ENCODE data around the gene MBOAT1.

DNA sequence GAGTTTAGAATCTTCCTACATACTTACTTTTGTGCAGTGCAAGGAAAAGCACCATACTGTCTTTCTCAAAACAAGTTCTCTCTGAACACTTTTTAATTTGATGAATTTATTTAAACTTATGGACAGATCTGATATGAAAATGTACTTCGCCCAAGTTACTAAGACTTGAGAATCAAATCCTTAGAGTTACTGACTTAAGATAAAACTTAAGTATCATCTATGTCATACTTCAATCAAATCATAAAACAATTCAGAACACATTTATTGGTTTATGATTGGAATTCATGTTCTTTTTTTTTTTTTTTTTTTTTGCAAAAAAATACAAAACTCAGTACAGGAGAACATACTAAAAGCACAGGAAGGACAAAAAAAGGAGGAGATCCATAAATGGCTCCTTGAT, 77.7 kb downstream of the MBOAT1 start:
- no peak for TF ChIP-seq ZNF607 (CRISPR knock-in tag; IDR thresholded peaks at IDR 0.05; ENCODE audit: borderline replicate concordance)
- TF ChIP-seq RXRA (CRISPR knock-in tag; IDR thresholded peaks at IDR 0.05) = no peak
- TF ChIP-seq, protein P1, sequence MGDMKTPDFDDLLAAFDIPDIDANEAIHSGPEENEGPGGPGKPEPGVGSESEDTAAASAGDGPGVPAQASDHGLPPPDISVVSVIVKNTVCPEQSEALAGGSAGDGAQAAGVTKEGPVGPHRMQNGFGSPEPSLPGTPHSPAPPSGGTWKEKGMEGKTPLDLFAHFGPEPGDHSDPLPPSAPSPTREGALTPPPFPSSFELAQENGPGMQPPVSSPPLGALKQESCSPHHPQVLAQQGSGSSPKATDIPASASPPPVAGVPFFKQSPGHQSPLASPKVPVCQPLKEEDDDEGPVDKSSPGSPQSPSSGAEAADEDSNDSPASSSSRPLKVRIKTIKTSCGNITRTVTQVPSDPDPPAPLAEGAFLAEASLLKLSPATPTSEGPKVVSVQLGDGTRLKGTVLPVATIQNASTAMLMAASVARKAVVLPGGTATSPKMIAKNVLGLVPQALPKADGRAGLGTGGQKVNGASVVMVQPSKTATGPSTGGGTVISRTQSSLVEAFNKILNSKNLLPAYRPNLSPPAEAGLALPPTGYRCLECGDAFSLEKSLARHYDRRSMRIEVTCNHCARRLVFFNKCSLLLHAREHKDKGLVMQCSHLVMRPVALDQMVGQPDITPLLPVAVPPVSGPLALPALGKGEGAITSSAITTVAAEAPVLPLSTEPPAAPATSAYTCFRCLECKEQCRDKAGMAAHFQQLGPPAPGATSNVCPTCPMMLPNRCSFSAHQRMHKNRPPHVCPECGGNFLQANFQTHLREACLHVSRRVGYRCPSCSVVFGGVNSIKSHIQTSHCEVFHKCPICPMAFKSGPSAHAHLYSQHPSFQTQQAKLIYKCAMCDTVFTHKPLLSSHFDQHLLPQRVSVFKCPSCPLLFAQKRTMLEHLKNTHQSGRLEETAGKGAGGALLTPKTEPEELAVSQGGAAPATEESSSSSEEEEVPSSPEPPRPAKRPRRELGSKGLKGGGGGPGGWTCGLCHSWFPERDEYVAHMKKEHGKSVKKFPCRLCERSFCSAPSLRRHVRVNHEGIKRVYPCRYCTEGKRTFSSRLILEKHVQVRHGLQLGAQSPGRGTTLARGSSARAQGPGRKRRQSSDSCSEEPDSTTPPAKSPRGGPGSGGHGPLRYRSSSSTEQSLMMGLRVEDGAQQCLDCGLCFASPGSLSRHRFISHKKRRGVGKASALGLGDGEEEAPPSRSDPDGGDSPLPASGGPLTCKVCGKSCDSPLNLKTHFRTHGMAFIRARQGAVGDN (CRISPR knock-in tag; IDR thresholded peaks at IDR 0.05) = no peak
- TF ChIP-seq EP300 (IDR thresholded peaks at IDR 0.05; ENCODE audit: low read depth in 2 of 2, low read length in 2 of 2) = no peak
- TF ChIP-seq EP300 (CRISPR knock-in tag; IDR thresholded peaks at IDR 0.05; ENCODE audit: borderline replicate concordance) = no peak
- no peak for TF ChIP-seq ZNF549 (CRISPR knock-in tag; IDR thresholded peaks at IDR 0.05)
- no peak for TF ChIP-seq RAD21 (CRISPR knock-in tag; IDR thresholded peaks at IDR 0.05)
- no peak for TF ChIP-seq HIVEP1 (CRISPR knock-in tag; IDR thresholded peaks at IDR 0.05)
- TF ChIP-seq, protein P2, sequence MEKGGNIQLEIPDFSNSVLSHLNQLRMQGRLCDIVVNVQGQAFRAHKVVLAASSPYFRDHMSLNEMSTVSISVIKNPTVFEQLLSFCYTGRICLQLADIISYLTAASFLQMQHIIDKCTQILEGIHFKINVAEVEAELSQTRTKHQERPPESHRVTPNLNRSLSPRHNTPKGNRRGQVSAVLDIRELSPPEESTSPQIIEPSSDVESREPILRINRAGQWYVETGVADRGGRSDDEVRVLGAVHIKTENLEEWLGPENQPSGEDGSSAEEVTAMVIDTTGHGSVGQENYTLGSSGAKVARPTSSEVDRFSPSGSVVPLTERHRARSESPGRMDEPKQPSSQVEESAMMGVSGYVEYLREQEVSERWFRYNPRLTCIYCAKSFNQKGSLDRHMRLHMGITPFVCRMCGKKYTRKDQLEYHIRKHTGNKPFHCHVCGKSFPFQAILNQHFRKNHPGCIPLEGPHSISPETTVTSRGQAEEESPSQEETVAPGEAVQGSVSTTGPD (CRISPR knock-in tag; IDR thresholded peaks at IDR 0.05) = no peak
- no peak for TF ChIP-seq ZNF136 (CRISPR knock-in tag; IDR thresholded peaks at IDR 0.05; ENCODE audit: low read depth)
- TF ChIP-seq, protein P3, sequence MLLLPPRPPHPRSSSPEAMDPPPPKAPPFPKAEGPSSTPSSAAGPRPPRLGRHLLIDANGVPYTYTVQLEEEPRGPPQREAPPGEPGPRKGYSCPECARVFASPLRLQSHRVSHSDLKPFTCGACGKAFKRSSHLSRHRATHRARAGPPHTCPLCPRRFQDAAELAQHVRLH (CRISPR knock-in tag; IDR thresholded peaks at IDR 0.05; ENCODE audit: borderline replicate concordance, low read depth) = no peak

Data from HepG2 (cell line).